NCI-H2081 (cell line): ENCODE results near the gene GPR25.
"Not testable (repeated sequence)": the region's sequence is repeated elsewhere in the genome, so short reads cannot be mapped to it uniquely, and the experiment has no call there.

ENCODE experiments used
- DNase-seq, 2 experiments: peaks; one replicate each; lab custom pipeline; 2025; lab: John Stamatoyannopoulos, UW

The GPR25 gene

GRCh38 chr1:200895443-200895789 is 22.6 kb downstream of the GPR25 start:
- DNase-seq, result no peak

- no peak for DNase-seq
These were observed 23.2 kb downstream of the GPR25 start for GRCh38 chr1:200895801-200896530.

GRCh38 chr1:200896531-200897196 is 23.9 kb downstream of the GPR25 start:
- no peak for DNase-seq

GRCh38 chr1:200897259-200897658 is 24.5 kb downstream of the GPR25 start:
- DNase-seq, result no peak

GRCh38 chr1:200899015-200899386 is 26.2 kb downstream of the GPR25 start:
- no peak for DNase-seq

- no peak for DNase-seq
These were observed 26.7 kb downstream of the GPR25 start for GRCh38 chr1:200899451-200899915.

- no peak for DNase-seq
These were observed 27.4 kb downstream of the GPR25 start for GRCh38 chr1:200899954-200900867.

GRCh38 chr1:200900877-200901276 is 28.1 kb downstream of the GPR25 start:
- no peak for DNase-seq

GRCh38 chr1:200901350-200901749 is 28.6 kb downstream of the GPR25 start:
- no peak for DNase-seq

GRCh38 chr1:200901796-200902444 is 29.1 kb downstream of the GPR25 start:
- no peak for DNase-seq

- no peak for DNase-seq
These were observed 31.0 kb downstream of the GPR25 start for GRCh38 chr1:200903793-200904192.

- no peak for DNase-seq
These were observed 32.0 kb downstream of the GPR25 start for GRCh38 chr1:200904772-200905171.

- no peak for DNase-seq
These were observed 32.8 kb downstream of the GPR25 start for GRCh38 chr1:200905411-200906052.

GRCh38 chr1:200906491-200906890 is 33.7 kb downstream of the GPR25 start:
- DNase-seq, result no peak

- no peak for DNase-seq
These were observed 34.9 kb downstream of the GPR25 start for GRCh38 chr1:200907611-200908097.

GRCh38 chr1:200908191-200908868 is 35.5 kb downstream of the GPR25 start:
- no peak for DNase-seq

GRCh38 chr1:200909071-200909470 is 36.3 kb downstream of the GPR25 start:
- DNase-seq, result no peak

GRCh38 chr1:200909757-200910239 is 37.0 kb downstream of the GPR25 start:
- DNase-seq, result no peak

- DNase-seq, result no peak
These were observed 38.6 kb downstream of the GPR25 start for GRCh38 chr1:200911361-200911760.

GRCh38 chr1:200911936-200912335 is 39.2 kb downstream of the GPR25 start:
- not testable (repeated sequence) for DNase-seq
